Activated T-cell treated with anti-CD3 and anti-CD28 coated beads, Interleukin-2, amount 50 U/mL, for 4 hours (primary cell): Measurements from ENCODE around the gene KCNQ1. TPM values are rescaled to one million over a fixed set of nuclear protein-coding genes. Genes with fewer than 3 reads are reported as not detected.

ENCODE experiments used
- ATAC-seq, 2 donors: fragments of 200-7000 bp; cut with Tn5 transposase; one replicate each; pipeline ENCODE4 v1.10.0; 2021
- DNase-seq: peaks from one replicate; pipeline ENCODE4 v3.0.0-alpha.2; 2020
- H3K27me3 Mint-ChIP-seq: one replicate; pipeline ENCODE4 v1.8.0; 2021; ENCODE audit warnings: low read depth, mixed read lengths
- H3K36me3 Mint-ChIP-seq: one replicate; pipeline ENCODE4 v1.8.0; 2022; ENCODE audit warnings: mixed read lengths; ENCODE audit not compliant: insufficient read depth
- H3K4me1 Mint-ChIP-seq: one replicate; pipeline ENCODE4 v1.8.0; 2021; ENCODE audit warnings: low read depth, mixed read lengths
- H3K4me3 Mint-ChIP-seq: one replicate; pipeline ENCODE4 v1.8.0; 2021; ENCODE audit warnings: mild to moderate bottlenecking, moderate library complexity, mixed read lengths
- H3K9me3 Mint-ChIP-seq: one replicate; pipeline ENCODE4 v1.8.0; 2021; ENCODE audit warnings: mixed read lengths
- total RNA-seq, 3 donors: library from RNA; stranded (reverse); gene quantifications; one replicate each; pipeline ENCODE4 v1.2.1, GENCODE V29; 2021

The KCNQ1 gene
- total RNA-seq, 3 donors from 2014 or later: 2.3 to 3.0 (median 2.8) TPM

GRCh38 chr11:2450321-2451041 lies 5.7 kb downstream of the KCNQ1 start:
- H3K27me3 Mint-ChIP-seq: no peaks in the 10 kb centered on the region
- no peak overlapping the region for H3K4me3 Mint-ChIP-seq
- H3K9me3 Mint-ChIP-seq: no peaks in the 10 kb centered on the region
- no peak for DNase-seq
- ATAC-seq: no peak
- peaks cover 15% of the 10 kb centered on the region for H3K4me1 Mint-ChIP-seq
- H3K36me3 Mint-ChIP-seq: no peaks in the 10 kb centered on the region

GRCh38 chr11:2451336-2451735 lies 6.5 kb downstream of the KCNQ1 start:
- DNase-seq: no peak
- no peaks in the 10 kb centered on the region for H3K36me3 Mint-ChIP-seq
- H3K4me3 Mint-ChIP-seq: no peak overlapping the region
- no peaks in the 10 kb centered on the region for H3K9me3 Mint-ChIP-seq
- peaks cover 15% of the 10 kb centered on the region for H3K4me1 Mint-ChIP-seq
- H3K27me3 Mint-ChIP-seq: no peaks in the 10 kb centered on the region
- no peak for ATAC-seq

GRCh38 chr11:2451916-2452315 lies 7.1 kb downstream of the KCNQ1 start:
- Mint-ChIP-seq H3K27me3 (no peaks in the 10 kb centered on the region), H3K9me3 (no peaks in the 10 kb centered on the region), H3K36me3 (no peaks in the 10 kb centered on the region), H3K4me1 (peaks cover 12% of the 10 kb centered on the region), H3K4me3 (no peak overlapping the region)
- no peak for ATAC-seq
- DNase-seq: no peak

- ATAC-seq: no peak
- Mint-ChIP-seq H3K36me3 (no peaks in the 10 kb centered on the region), H3K4me1 (peaks cover 6% of the 10 kb centered on the region), H3K4me3 (no peak overlapping the region), H3K9me3 (no peaks in the 10 kb centered on the region), H3K27me3 (peaks cover 2% of the 10 kb centered on the region)
- DNase-seq: no peak
Measured at GRCh38 chr11:2452321-2453012, 7.7 kb downstream of the KCNQ1 start.

DNA sequence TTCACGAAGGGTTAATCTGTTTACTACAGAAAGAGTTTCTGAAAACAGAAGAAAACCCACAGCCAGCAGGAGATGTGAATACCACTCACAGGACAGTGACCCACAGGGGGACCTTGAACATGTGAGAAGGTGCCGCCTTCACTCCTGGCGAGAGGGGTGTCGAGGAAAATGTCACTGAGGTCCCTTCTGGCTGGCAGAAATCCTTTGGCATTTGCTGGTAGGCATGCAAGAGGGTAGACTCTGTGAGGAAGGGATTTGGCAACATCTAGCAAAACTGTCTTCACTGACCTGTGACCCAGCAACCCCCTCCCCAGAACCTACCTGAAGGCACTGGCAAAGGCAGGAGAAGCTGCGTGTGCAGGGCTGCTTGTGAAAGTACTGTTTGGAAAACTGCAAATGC lies 8.6 kb downstream of the KCNQ1 start:
- no peak for DNase-seq

DNA sequence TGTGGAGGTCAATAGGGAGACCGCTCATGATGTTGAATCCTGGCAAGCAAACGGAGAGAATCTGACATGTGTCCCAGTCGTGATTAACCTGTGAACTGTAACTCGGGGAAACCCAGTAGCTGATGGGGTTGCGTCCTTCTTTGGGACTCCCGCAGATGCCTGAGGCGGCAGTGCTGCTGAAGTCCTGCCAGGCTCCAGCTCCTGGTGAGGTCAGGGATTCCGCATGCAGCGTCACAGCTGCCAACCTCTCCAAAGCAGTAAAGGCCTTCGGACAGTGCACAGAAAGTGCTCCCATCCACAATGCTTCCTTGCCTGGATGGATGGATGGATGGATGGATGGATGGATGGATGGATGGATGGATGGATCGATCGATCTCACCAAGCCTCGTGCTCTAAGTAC lies 13.5 kb downstream of the KCNQ1 start:
- ATAC-seq: no peak
- no peaks in the 10 kb centered on the region for H3K9me3 Mint-ChIP-seq
- H3K27me3 Mint-ChIP-seq: peaks cover 2% of the 10 kb centered on the region
- no peaks in the 10 kb centered on the region for H3K36me3 Mint-ChIP-seq
- DNase-seq: no peak
- H3K4me1 Mint-ChIP-seq: peaks cover 21% of the 10 kb centered on the region
- H3K4me3 Mint-ChIP-seq: no peak overlapping the region

More for the DNA sequence above, 8.6 kb downstream of the KCNQ1 start:
- Mint-ChIP-seq H3K27me3 (peaks cover 2% of the 10 kb centered on the region), H3K36me3 (no peaks in the 10 kb centered on the region), H3K9me3 (no peaks in the 10 kb centered on the region), H3K4me3 (no peak overlapping the region), H3K4me1 (peaks cover 3% of the 10 kb centered on the region)
- no peak for ATAC-seq

- Mint-ChIP-seq H3K27me3 (peaks cover 2% of the 10 kb centered on the region), H3K4me1 (peaks cover 25% of the 10 kb centered on the region), H3K36me3 (no peaks in the 10 kb centered on the region), H3K9me3 (no peaks in the 10 kb centered on the region), H3K4me3 (no peak overlapping the region)
- ATAC-seq: no peak
- DNase-seq: no peak
Measured at GRCh38 chr11:2459016-2459725, 14.4 kb downstream of the KCNQ1 start.

DNA sequence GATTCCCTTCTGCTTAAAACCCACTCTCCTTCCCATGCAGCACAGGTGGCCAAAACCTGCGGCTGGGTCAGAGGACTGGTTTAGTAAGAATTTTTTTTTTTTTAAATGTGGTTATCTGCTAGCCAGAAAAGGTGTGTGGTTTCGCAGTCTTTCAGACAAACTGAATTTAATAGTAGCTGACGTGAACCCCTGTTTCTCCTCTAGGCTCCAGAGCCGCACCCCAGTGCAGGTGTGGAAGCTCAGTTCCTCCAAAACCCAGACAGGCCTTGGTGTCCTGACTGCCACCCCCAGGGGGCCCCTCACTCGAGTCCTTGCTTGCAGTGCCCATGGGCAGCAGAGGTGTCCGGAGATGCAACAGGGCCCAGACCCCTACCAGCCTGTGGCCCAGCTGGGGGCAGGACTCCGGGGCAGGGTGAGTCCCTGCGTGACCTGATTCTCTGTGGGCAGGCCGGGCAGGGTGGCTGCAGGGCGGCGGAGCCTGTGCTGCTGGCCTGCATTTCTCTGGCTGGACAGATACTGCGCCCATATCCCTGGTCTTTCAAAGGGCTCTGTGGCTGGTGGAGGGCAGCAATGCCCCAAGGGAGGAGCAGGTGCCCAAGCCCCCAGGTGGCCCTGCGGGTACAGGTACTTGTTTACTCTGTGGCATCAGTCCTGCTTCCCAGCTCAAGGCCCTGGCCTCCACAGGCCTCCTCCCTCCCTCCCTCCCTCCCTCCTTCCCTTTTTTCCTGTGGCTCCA lies 15.2 kb downstream of the KCNQ1 start:
- no peaks in the 10 kb centered on the region for H3K36me3 Mint-ChIP-seq
- H3K9me3 Mint-ChIP-seq: no peaks in the 10 kb centered on the region
- ATAC-seq (no peak), DNase-seq (no peak)
- no peak overlapping the region for H3K4me3 Mint-ChIP-seq
- H3K27me3 Mint-ChIP-seq: peaks cover 2% of the 10 kb centered on the region
- peaks cover 32% of the 10 kb centered on the region for H3K4me1 Mint-ChIP-seq

GRCh38 chr11:2460540-2461252 lies 15.9 kb downstream of the KCNQ1 start:
- ATAC-seq (no peak), DNase-seq (no peak)
- peaks cover 33% of the 10 kb centered on the region for H3K4me1 Mint-ChIP-seq
- H3K9me3 Mint-ChIP-seq: no peaks in the 10 kb centered on the region
- peaks cover 2% of the 10 kb centered on the region for H3K27me3 Mint-ChIP-seq
- no peak overlapping the region for H3K4me3 Mint-ChIP-seq
- no peaks in the 10 kb centered on the region for H3K36me3 Mint-ChIP-seq

DNA sequence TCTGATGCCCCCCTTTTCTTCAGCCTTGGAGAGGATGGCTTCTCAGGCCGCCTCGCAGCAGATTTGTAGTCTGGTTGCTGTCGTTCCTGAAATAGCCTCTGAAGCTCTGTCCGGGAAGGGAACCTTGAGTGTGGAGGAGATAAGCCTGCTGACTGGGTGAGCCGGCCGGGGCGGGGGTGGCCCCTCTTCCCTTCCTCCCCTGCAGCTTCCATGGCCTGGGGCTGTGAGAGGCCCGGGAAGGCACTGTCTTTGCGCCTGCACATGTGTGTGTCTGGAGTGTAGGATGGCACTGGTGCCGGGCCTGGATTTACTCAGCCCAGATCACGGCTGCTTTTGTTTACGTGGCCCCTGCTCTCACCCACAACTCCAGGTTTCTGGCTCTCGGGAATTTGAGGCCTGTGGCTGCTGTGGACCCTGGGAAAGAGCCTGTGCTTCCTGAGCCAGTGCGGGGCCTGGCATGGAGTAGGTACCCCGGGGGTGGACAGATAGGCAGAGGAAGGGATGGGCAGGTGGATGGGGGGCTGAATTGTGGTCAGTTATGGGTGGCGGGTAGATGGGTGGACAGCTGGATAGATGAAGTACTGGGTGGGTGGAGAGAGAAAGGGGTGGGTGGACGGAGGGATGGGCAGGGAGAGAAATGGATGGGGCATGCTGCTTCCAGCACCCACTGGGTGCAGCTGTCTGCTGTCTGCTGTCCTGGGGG lies 16.6 kb downstream of the KCNQ1 start:
- Mint-ChIP-seq H3K9me3 (no peaks in the 10 kb centered on the region), H3K27me3 (peaks cover 2% of the 10 kb centered on the region), H3K4me1 (peaks cover 39% of the 10 kb centered on the region), H3K4me3 (no peak overlapping the region), H3K36me3 (no peaks in the 10 kb centered on the region)
- DNase-seq (no peak), ATAC-seq (no peak)

DNA sequence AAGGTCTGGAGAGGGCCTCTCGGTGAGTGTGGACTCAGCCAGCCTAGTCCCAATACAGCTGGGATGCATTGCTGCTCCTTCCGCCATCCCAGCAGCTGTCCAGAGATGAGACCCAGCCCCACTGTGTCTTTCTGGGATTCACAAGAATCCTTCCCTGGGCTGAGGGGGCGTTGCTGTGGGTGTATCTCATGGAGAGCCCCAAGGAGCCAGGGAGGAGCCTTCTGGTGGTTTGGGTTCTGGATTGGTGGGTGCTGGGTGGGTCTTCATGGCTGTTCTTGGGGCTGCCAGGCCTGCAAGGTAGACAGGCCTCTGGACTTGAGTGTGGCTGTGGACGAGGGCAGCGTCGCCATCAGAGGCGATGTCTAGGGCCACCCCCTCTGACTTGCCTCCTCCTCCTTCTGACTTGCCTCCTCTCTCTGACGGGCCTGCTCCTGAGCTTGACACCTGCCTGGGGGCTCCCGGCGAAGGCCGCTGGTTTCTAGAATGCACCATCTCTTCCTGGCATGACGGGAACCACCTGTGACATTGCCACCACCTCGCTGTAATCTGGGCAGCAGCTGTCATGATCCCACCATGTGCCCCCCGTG lies 17.2 kb downstream of the KCNQ1 start:
- peaks cover 45% of the 10 kb centered on the region for H3K4me1 Mint-ChIP-seq
- H3K4me3 Mint-ChIP-seq: no peak overlapping the region
- ATAC-seq: no peak
- no peaks in the 10 kb centered on the region for H3K36me3 Mint-ChIP-seq
- peaks cover 2% of the 10 kb centered on the region for H3K27me3 Mint-ChIP-seq
- no peaks in the 10 kb centered on the region for H3K9me3 Mint-ChIP-seq
- DNase-seq: no peak

- Mint-ChIP-seq H3K4me1 (peaks cover 51% of the 10 kb centered on the region), H3K27me3 (no peaks in the 10 kb centered on the region), H3K9me3 (no peaks in the 10 kb centered on the region), H3K4me3 (no peak overlapping the region), H3K36me3 (no peaks in the 10 kb centered on the region)
- no peak for ATAC-seq
- no peak for DNase-seq
Measured at GRCh38 chr11:2462543-2462985, 17.8 kb downstream of the KCNQ1 start.
